Measurements from ENCODE around the gene ILDR2.

- TF ChIP-seq, protein P1, sequence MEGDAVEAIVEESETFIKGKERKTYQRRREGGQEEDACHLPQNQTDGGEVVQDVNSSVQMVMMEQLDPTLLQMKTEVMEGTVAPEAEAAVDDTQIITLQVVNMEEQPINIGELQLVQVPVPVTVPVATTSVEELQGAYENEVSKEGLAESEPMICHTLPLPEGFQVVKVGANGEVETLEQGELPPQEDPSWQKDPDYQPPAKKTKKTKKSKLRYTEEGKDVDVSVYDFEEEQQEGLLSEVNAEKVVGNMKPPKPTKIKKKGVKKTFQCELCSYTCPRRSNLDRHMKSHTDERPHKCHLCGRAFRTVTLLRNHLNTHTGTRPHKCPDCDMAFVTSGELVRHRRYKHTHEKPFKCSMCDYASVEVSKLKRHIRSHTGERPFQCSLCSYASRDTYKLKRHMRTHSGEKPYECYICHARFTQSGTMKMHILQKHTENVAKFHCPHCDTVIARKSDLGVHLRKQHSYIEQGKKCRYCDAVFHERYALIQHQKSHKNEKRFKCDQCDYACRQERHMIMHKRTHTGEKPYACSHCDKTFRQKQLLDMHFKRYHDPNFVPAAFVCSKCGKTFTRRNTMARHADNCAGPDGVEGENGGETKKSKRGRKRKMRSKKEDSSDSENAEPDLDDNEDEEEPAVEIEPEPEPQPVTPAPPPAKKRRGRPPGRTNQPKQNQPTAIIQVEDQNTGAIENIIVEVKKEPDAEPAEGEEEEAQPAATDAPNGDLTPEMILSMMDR (IDR thresholded peaks at IDR 0.05), result no peak
- TF ChIP-seq EP300 (IDR thresholded peaks at IDR 0.05), result no peak
- no peak for TF ChIP-seq POLR2A (IDR thresholded peaks at IDR 0.05)
- TF ChIP-seq POLR2AphosphoS5 (IDR thresholded peaks at IDR 0.05), result no peak
Observed at GRCh38 chr1:166944186-166944967, 31.0 kb downstream of the ILDR2 start.
